DOHH2 (cell line): ENCODE data around the gene CXCL9.

Experiments used
- H3F3A ChIP-seq: fragments of 200-600 bp; sonication (generic), shearing (Covaris generic); 2 replicates; pipeline ENCODE4 v1.6.0; 2016; ENCODE audit warnings: antibody characterized with exemption, mild to moderate bottlenecking; ENCODE audit not compliant: control insufficient read depth, insufficient read depth
- H3K27ac ChIP-seq: fragments of 200-600 bp; sonication (generic); 2 replicates; pipeline ENCODE4 v1.5.1; 2014; ENCODE audit warnings: low read depth, mild to moderate bottlenecking, low read length, moderate library complexity
- H3K27me3 ChIP-seq: fragments of 200-600 bp; sonication (generic); 2 replicates; pipeline ENCODE4 v1.6.1; 2014; ENCODE audit warnings: mild to moderate bottlenecking, low read length, mixed read lengths; ENCODE audit not compliant: control insufficient read depth
- H3K36me3 ChIP-seq: fragments of 200-600 bp; sonication (generic); 2 replicates; pipeline ENCODE4 v1.6.1; 2014; ENCODE audit warnings: mild to moderate bottlenecking, low read length, moderate library complexity, mixed read lengths; ENCODE audit not compliant: control insufficient read depth
- H3K4me1 ChIP-seq: fragments of 200-600 bp; sonication (generic); 2 replicates; pipeline ENCODE4 v1.6.1; 2014; ENCODE audit warnings: mild to moderate bottlenecking, low read length, mixed read lengths; ENCODE audit not compliant: control insufficient read depth
- H3K4me2 ChIP-seq: fragments of 200-600 bp; sonication (generic); 2 replicates; pipeline ENCODE4 v1.6.0; 2014; ENCODE audit warnings: mild to moderate bottlenecking, low read length, moderate library complexity
- H3K4me3 ChIP-seq: fragments of 200-600 bp; sonication (generic); 2 replicates; pipeline ENCODE4 v1.5.1; 2014; ENCODE audit warnings: mild to moderate bottlenecking, low read length, mixed read lengths
- H3K79me2 ChIP-seq: fragments of 200-600 bp; sonication (generic); 2 replicates; pipeline ENCODE4 v1.6.1; 2014; ENCODE audit warnings: mild to moderate bottlenecking, low read length, mixed read lengths; ENCODE audit not compliant: control insufficient read depth
- H3K9me2 ChIP-seq: fragments of 200-600 bp; sonication (generic); replicated peaks from 2 replicates; pipeline ENCODE4 v1.6.1; 2014; ENCODE audit warnings: mild to moderate bottlenecking, low read length, mixed read lengths; ENCODE audit not compliant: control insufficient read depth
- H3K9me3 ChIP-seq: fragments of 200-600 bp; sonication (generic); 2 replicates; pipeline ENCODE4 v1.6.1; 2014; ENCODE audit warnings: antibody characterized with exemption, low read length, mixed read lengths; ENCODE audit not compliant: control insufficient read depth, insufficient read depth
- H4K20me1 ChIP-seq: fragments of 200-600 bp; sonication (generic); 2 replicates; pipeline ENCODE4 v1.6.0; 2014; ENCODE audit warnings: low read depth, mild to moderate bottlenecking, antibody characterized with exemption, low read length, moderate library complexity; ENCODE audit not compliant: control insufficient read depth, insufficient read depth
- CTCF ChIP-seq: fragments of 200-600 bp; sonication (generic); IDR thresholded peaks from one replicate; pipeline ENCODE4 v1.5.1; 2014; ENCODE audit warnings: antibody characterized with exemption, mild to moderate bottlenecking, low read depth, low read length; ENCODE audit not compliant: poor library complexity, severe bottlenecking
- EZH2phosphoT487 ChIP-seq: fragments of 200-600 bp; sonication (generic); IDR thresholded peaks from 2 replicates; pipeline ENCODE4 v1.6.1; 2017; ENCODE audit warnings: borderline replicate concordance, mild to moderate bottlenecking, antibody characterized with exemption, low read length, moderate library complexity, mixed read lengths

The CXCL9 gene

GRCh38 chr4:75953509-75953908 is 53.8 kb downstream of the CXCL9 start:
- no peak overlapping the region for H3K4me2 ChIP-seq

More at GRCh38 chr4:75953509-75953908, 53.8 kb downstream of the CXCL9 start:
- Histone ChIP-seq H3K79me2 (no peaks in the 10 kb centered on the region), H4K20me1 (no peaks in the 10 kb centered on the region), H3K9me3 (no peaks in the 10 kb centered on the region), H3K27ac (no peak overlapping the region), H3K4me3 (no peak overlapping the region), H3K9me2 (no peaks in the 10 kb centered on the region), H3K36me3 (peaks cover 87% of the 10 kb centered on the region), H3K27me3 (no peaks in the 10 kb centered on the region), H3K4me1 (peaks cover 22% of the 10 kb centered on the region), H3F3A (0 out of 2 replicates have a peak, but pooled peaks cover 3% of the 10 kb centered on the region)
- TF ChIP-seq CTCF (no peak), EZH2phosphoT487 (no peak)
